ENCODE data around the gene ERG28.
"Not testable (repeated sequence)": the region's sequence is repeated elsewhere in the genome, so short reads cannot be mapped to it uniquely, and the experiment has no call there.

The ERG28 gene

GRCh38 chr14:75615200-75615599, 45.5 kb downstream of the ERG28 start:
- no peak for DNase-seq

- no peak for DNase-seq
Measured at GRCh38 chr14:75614179-75614578, 46.5 kb downstream of the ERG28 start.

GRCh38 chr14:75612157-75612556, 48.5 kb downstream of the ERG28 start:
- no peak for DNase-seq

GRCh38 chr14:75610834-75611233, 49.8 kb downstream of the ERG28 start:
- no peak for DNase-seq

GRCh38 chr14:75609606-75610475, 50.8 kb downstream of the ERG28 start:
- no peak for DNase-seq

- no peak for DNase-seq
Measured at GRCh38 chr14:75609116-75609515, 51.6 kb downstream of the ERG28 start.

- DNase-seq, result no peak
Measured at GRCh38 chr14:75607842-75608640, 52.6 kb downstream of the ERG28 start.

- no peak for DNase-seq
Measured at GRCh38 chr14:75607044-75607443, 53.6 kb downstream of the ERG28 start.

GRCh38 chr14:75605916-75606315, 54.8 kb downstream of the ERG28 start:
- no peak for DNase-seq

GRCh38 chr14:75604979-75605851, 55.5 kb downstream of the ERG28 start:
- no peak for DNase-seq

GRCh38 chr14:75602503-75602902, 58.2 kb downstream of the ERG28 start:
- DNase-seq, result no peak

- DNase-seq, result not testable (repeated sequence)
Measured at GRCh38 chr14:75601061-75601460, 59.6 kb downstream of the ERG28 start.

GRCh38 chr14:75600100-75600499, 60.6 kb downstream of the ERG28 start:
- not testable (repeated sequence) for DNase-seq
